OCI-LY7 (cell line): Measurements from ENCODE around the gene RXFP3. TPM values are rescaled to one million over a fixed set of nuclear protein-coding genes. Genes with fewer than 3 reads are reported as not detected.

Experiments
- BruUV-seq: library from RNA; stranded (reverse); fragments of 400-500 nt; replicated peaks from 2 replicates; lab custom pipeline; 2021; lab: Mats Ljungman, UMichigan
- CTCF ChIA-PET: fragments of 300-600 bp; sonication (Branson Sonifier 250); formaldehyde crosslinking; loops from one replicate; lab custom pipeline; 2022; ENCODE audit warnings: antibody characterized with exemption; ENCODE audit not compliant: unreplicated experiment; lab: Charles Lee
- POLR2A ChIA-PET: fragments of 300-600 bp; sonication (Branson Sonifier 250); formaldehyde crosslinking; loops from one replicate; lab custom pipeline; 2022; ENCODE audit warnings: antibody characterized with exemption; lab: Charles Lee
- DNase-seq: peaks from one replicate; pipeline ENCODE4 v3.0.0-alpha.2; 2015; ENCODE audit warnings: low spot score
- H2AFZ ChIP-seq: fragments of 200-600 bp; sonication (generic), shearing (Covaris generic); 2 replicates; pipeline ENCODE4 v1.6.1; 2014; ENCODE audit warnings: mild to moderate bottlenecking, antibody characterized with exemption, low read length, moderate library complexity
- H3K27ac ChIP-seq: fragments of 200-600 bp; sonication (generic); 2 replicates; pipeline ENCODE4 v1.5.1; 2014; ENCODE audit warnings: mixed run types, low read depth, mild to moderate bottlenecking, moderate library complexity, low read length, inconsistent platforms; ENCODE audit not compliant: poor library complexity, severe bottlenecking
- H3K36me3 ChIP-seq: fragments of 200-600 bp; sonication (generic); 2 replicates; pipeline ENCODE4 v1.6.1; 2014; ENCODE audit warnings: mild to moderate bottlenecking, antibody characterized with exemption, low read length, moderate library complexity, mixed read lengths; ENCODE audit not compliant: insufficient read depth
- H3K4me1 ChIP-seq: fragments of 200-600 bp; sonication (generic); 2 replicates; pipeline ENCODE4 v1.5.1; 2014; ENCODE audit warnings: mild to moderate bottlenecking, low read length; ENCODE audit not compliant: insufficient read depth, poor library complexity, severe bottlenecking
- H3K4me2 ChIP-seq: fragments of 200-600 bp; sonication (generic); 2 replicates; pipeline ENCODE4 v1.6.1; 2014; ENCODE audit warnings: mild to moderate bottlenecking, low read length
- H3K4me3 ChIP-seq: fragments of 200-600 bp; sonication (generic); 2 replicates; pipeline ENCODE4 v1.5.1; 2014; ENCODE audit warnings: mild to moderate bottlenecking, low read depth, low read length; ENCODE audit not compliant: poor library complexity, severe bottlenecking
- H3K79me2 ChIP-seq: fragments of 200-600 bp; sonication (generic); 2 replicates; pipeline ENCODE4 v1.6.1; 2016; ENCODE audit warnings: low read depth, mild to moderate bottlenecking, low read length, moderate library complexity, mixed read lengths; ENCODE audit not compliant: insufficient read depth
- H3K9me2 ChIP-seq: fragments of 200-600 bp; sonication (generic); 2 replicates; pipeline ENCODE4 v1.6.1; 2016; ENCODE audit warnings: mild to moderate bottlenecking, low read length, mixed read lengths; ENCODE audit not compliant: insufficient read depth
- H3K9me3 ChIP-seq: fragments of 200-600 bp; sonication (generic); 2 replicates; pipeline ENCODE4 v1.6.1; 2014; ENCODE audit warnings: mild to moderate bottlenecking, mixed run types, low read length, mixed read lengths
- H4K20me1 ChIP-seq: fragments of 200-600 bp; sonication (generic); 2 replicates; pipeline ENCODE4 v1.6.1; 2014; ENCODE audit warnings: mild to moderate bottlenecking, antibody characterized with exemption, low read length, moderate library complexity, mixed read lengths; ENCODE audit not compliant: insufficient read depth
- CTCF ChIP-seq: fragments of 200-600 bp; sonication (generic); conservative IDR thresholded peaks from 2 replicates; pipeline ENCODE4 v1.5.1; 2014; ENCODE audit warnings: mild to moderate bottlenecking, antibody characterized with exemption, low read length, moderate library complexity, mixed read lengths
- EZH2phosphoT487 ChIP-seq: fragments of 200-600 bp; sonication (generic); IDR thresholded peaks from 2 replicates; pipeline ENCODE4 v1.6.1; 2018; ENCODE audit warnings: low read depth, borderline replicate concordance, mild to moderate bottlenecking, mixed run types, antibody characterized with exemption, low read length, moderate library complexity, mixed read lengths
- intact Hi-C: fragments of 100-400 bp; cut with micrococcal nuclease; formaldehyde crosslinking; loops from one replicate; pipeline ENCODE4 v1.10.0; 2022; ENCODE audit not compliant: unreplicated experiment
- total RNA-seq, 2 experiments: library from RNA; depleted of rRNA in 1 of 2; stranded (reverse); fragments of >200 nt in 1 of 2; shearing (Covaris generic) in 1 of 2; gene quantifications; 2 replicates each; pipeline ENCODE4 v1.2.3, GENCODE V29; 2014 to 2022

The RXFP3 gene
- total RNA-seq, 2 experiments from 2014 or later, result not detected

- CTCF ChIA-PET, result no interaction called here
- Histone ChIP-seq H3K9me2 (no peaks in the 10 kb centered on the region), H3K4me3 (no peak overlapping the region), H3K9me3 (no peaks in the 10 kb centered on the region), H3K4me1 (no peaks in the 10 kb centered on the region), H4K20me1 (no peaks in the 10 kb centered on the region), H3K4me2 (no peak overlapping the region), H3K27ac (no peak overlapping the region), H3K79me2 (no peaks in the 10 kb centered on the region), H2AFZ (no peak overlapping the region), H3K36me3 (no peaks in the 10 kb centered on the region)
- no peak for DNase-seq
- no TSS peak for BruUV-seq
- POLR2A ChIA-PET, result interaction anchor here (0.6 to 1.2 kb wide), 2 partner anchors 32 to 95 kb away, joined by 3 read pairs; no protein-coding TSS in a partner anchor
- intact Hi-C loops, result no loop called here
- no peak for TF ChIP-seq EZH2phosphoT487
- no peak for TF ChIP-seq CTCF
Measured at GRCh38 chr5:33981408-33982162, 45.4 kb downstream of the RXFP3 start.

GRCh38 chr5:33984178-33984577, 48.0 kb downstream of the RXFP3 start:
- no TSS peak for BruUV-seq
- Histone ChIP-seq H4K20me1 (no peaks in the 10 kb centered on the region), H3K9me3 (no peaks in the 10 kb centered on the region), H3K9me2 (no peaks in the 10 kb centered on the region), H3K4me2 (no peak overlapping the region), H3K79me2 (no peaks in the 10 kb centered on the region), H3K36me3 (peaks cover 12% of the 10 kb centered on the region), H3K4me1 (no peaks in the 10 kb centered on the region), H3K27ac (no peak overlapping the region), H2AFZ (no peak overlapping the region), H3K4me3 (no peak overlapping the region)
- POLR2A ChIA-PET, result no interaction called here
- CTCF ChIA-PET, result interaction anchor here (1.0 kb wide), 1 partner anchor 491 kb away, joined by 3 read pairs; no protein-coding TSS in a partner anchor
- no peak for DNase-seq
- intact Hi-C loops, result no loop called here
- TF ChIP-seq CTCF (no peak), EZH2phosphoT487 (no peak)

GRCh38 chr5:33984671-33985124, 48.5 kb downstream of the RXFP3 start, which contains the start of gene SLC45A2:
TSS of gene SLC45A2 (minus strand) at chr5:33984693. CDS start at chr5:33984583, 110 bp downstream.
- H4K20me1 ChIP-seq, result no peaks in the 10 kb centered on the region
- TF ChIP-seq EZH2phosphoT487 (no peak), CTCF (no peak)
- no peak within 1 kb of the TSS for H3K4me2 ChIP-seq
- no peak within 1 kb of the TSS for H2AFZ ChIP-seq
- BruUV-seq, result no TSS peak
- H3K36me3 ChIP-seq, result peaks cover 12% of the 10 kb centered on the region
- H3K79me2 ChIP-seq, result no peaks in the 10 kb centered on the region
- DNase-seq, result no peak
- H3K4me3 ChIP-seq, result no peak within 1 kb of the TSS
- H3K9me2 ChIP-seq, result no peaks in the 10 kb centered on the region
- H3K9me3 ChIP-seq, result no peaks in the 10 kb centered on the region
- CTCF ChIA-PET, result no interaction called here
- H3K4me1 ChIP-seq, result no peaks in the 10 kb centered on the region
- POLR2A ChIA-PET, result no interaction called here
- no peak within 1 kb of the TSS for H3K27ac ChIP-seq
- intact Hi-C loops, result no loop called here
